ENCODE measurements around the gene PP2D1. TPM values are rescaled to one million over a fixed set of nuclear protein-coding genes. Genes with fewer than 3 reads are reported as not detected.
"Not testable (repeated sequence)": the region's sequence is repeated elsewhere in the genome, so short reads cannot be mapped to it uniquely, and the experiment has no call there.

PP2D1 gene
- total RNA-seq, 1 experiment from 2014 or later: not detected

- no peaks in the 10 kb centered on the region for H3K9me3 ChIP-seq (ENCODE audit: low read length)
- H3K27ac ChIP-seq (ENCODE audit: low read length): no peak overlapping the region
- no peak overlapping the region for H3K4me2 ChIP-seq (ENCODE audit: low read depth, low read length, poor library complexity, severe bottlenecking)
- peak overlapping the region; percentile 46 for H2AFZ ChIP-seq (ENCODE audit: low read length)
- no peaks in the 10 kb centered on the region for H3K27me3 ChIP-seq (ENCODE audit: low read length)
- no peak for DNase-seq
- H3K79me2 ChIP-seq (ENCODE audit: low read length): peaks cover 18% of the 10 kb centered on the region
- H3K9ac ChIP-seq (ENCODE audit: low read length): no peak overlapping the region
- H4K20me1 ChIP-seq (ENCODE audit: insufficient read depth, low read depth, low read length): peaks cover 10% of the 10 kb centered on the region; the same call in 1 of the 2 replicates
- H3K36me3 ChIP-seq (ENCODE audit: insufficient read depth, low read length): no peaks in the 10 kb centered on the region
- no peak overlapping the region for H3K4me3 ChIP-seq (ENCODE audit: low read length)
- peaks cover 29% of the 10 kb centered on the region for H3K4me1 ChIP-seq (ENCODE audit: low read length)
- no peaks in the 10 kb centered on the region for H3K9me2 ChIP-seq (replicated peaks; ENCODE audit: insufficient read depth, low read length)
Observed at GRCh38 chr3:20037255-20037996, 25.4 kb upstream of the PP2D1 start.

GRCh38 chr3:20035019-20035418 lies 23.0 kb upstream of the PP2D1 start:
- H3K36me3 ChIP-seq (ENCODE audit: insufficient read depth, low read length): no peaks in the 10 kb centered on the region
- H3K4me2 ChIP-seq (ENCODE audit: low read depth, low read length, poor library complexity, severe bottlenecking): no peak overlapping the region
- H3K4me1 ChIP-seq (ENCODE audit: low read length): peaks cover 15% of the 10 kb centered on the region
- no peaks in the 10 kb centered on the region for H4K20me1 ChIP-seq (ENCODE audit: insufficient read depth, low read depth, low read length)
- H3K27ac ChIP-seq (ENCODE audit: low read length): no peak overlapping the region
- no peaks in the 10 kb centered on the region for H3K9me3 ChIP-seq (ENCODE audit: low read length)
- no peak overlapping the region for H2AFZ ChIP-seq (ENCODE audit: low read length)
- H3K9ac ChIP-seq (ENCODE audit: low read length): no peak overlapping the region
- DNase-seq: no peak
- no peaks in the 10 kb centered on the region for H3K27me3 ChIP-seq (ENCODE audit: low read length)
- H3K4me3 ChIP-seq (ENCODE audit: low read length): no peak overlapping the region
- H3K9me2 ChIP-seq (replicated peaks; ENCODE audit: insufficient read depth, low read length): no peaks in the 10 kb centered on the region
- H3K79me2 ChIP-seq (ENCODE audit: low read length): no peaks in the 10 kb centered on the region

GRCh38 chr3:20031939-20032338 lies 19.9 kb upstream of the PP2D1 start:
- not testable (repeated sequence) for H3K9ac ChIP-seq (ENCODE audit: low read length); H3K4me1 ChIP-seq (ENCODE audit: low read length); H3K36me3 ChIP-seq (ENCODE audit: insufficient read depth, low read length); DNase-seq; H3K9me3 ChIP-seq (ENCODE audit: low read length); H3K9me2 ChIP-seq (replicated peaks; ENCODE audit: insufficient read depth, low read length); H3K27me3 ChIP-seq (ENCODE audit: low read length); H2AFZ ChIP-seq (ENCODE audit: low read length); H3K4me3 ChIP-seq (ENCODE audit: low read length); H3K79me2 ChIP-seq (ENCODE audit: low read length); H3K4me2 ChIP-seq (ENCODE audit: low read depth, low read length, poor library complexity, severe bottlenecking); H4K20me1 ChIP-seq (ENCODE audit: insufficient read depth, low read depth, low read length); H3K27ac ChIP-seq (ENCODE audit: low read length)

- H3K27me3 ChIP-seq (ENCODE audit: low read length): no peaks in the 10 kb centered on the region
- H3K27ac ChIP-seq (ENCODE audit: low read length): no peak overlapping the region
- H3K4me3 ChIP-seq (ENCODE audit: low read length): no peak overlapping the region
- no peak overlapping the region for H3K9ac ChIP-seq (ENCODE audit: low read length)
- H4K20me1 ChIP-seq (ENCODE audit: insufficient read depth, low read depth, low read length): no peaks in the 10 kb centered on the region
- no peak overlapping the region for H3K4me2 ChIP-seq (ENCODE audit: low read depth, low read length, poor library complexity, severe bottlenecking)
- H3K4me1 ChIP-seq (ENCODE audit: low read length): peaks cover 2% of the 10 kb centered on the region; the same call in 1 of the 2 replicates
- no peak for DNase-seq
- H3K9me3 ChIP-seq (ENCODE audit: low read length): no peaks in the 10 kb centered on the region
- H2AFZ ChIP-seq (ENCODE audit: low read length): no peak overlapping the region
- no peaks in the 10 kb centered on the region for H3K9me2 ChIP-seq (replicated peaks; ENCODE audit: insufficient read depth, low read length)
- H3K36me3 ChIP-seq (ENCODE audit: insufficient read depth, low read length): no peaks in the 10 kb centered on the region
- H3K79me2 ChIP-seq (ENCODE audit: low read length): no peaks in the 10 kb centered on the region
Observed at GRCh38 chr3:20028905-20029331, 16.9 kb upstream of the PP2D1 start.

- H3K36me3 ChIP-seq (ENCODE audit: insufficient read depth, low read length): no peaks in the 10 kb centered on the region
- H3K27ac ChIP-seq (ENCODE audit: low read length): no peak overlapping the region
- no peak overlapping the region for H3K4me3 ChIP-seq (ENCODE audit: low read length)
- no peak overlapping the region for H2AFZ ChIP-seq (ENCODE audit: low read length)
- no peak for DNase-seq
- H3K4me1 ChIP-seq (ENCODE audit: low read length): peaks cover 7% of the 10 kb centered on the region
- H3K9me3 ChIP-seq (ENCODE audit: low read length): no peaks in the 10 kb centered on the region
- no peaks in the 10 kb centered on the region for H3K9me2 ChIP-seq (replicated peaks; ENCODE audit: insufficient read depth, low read length)
- no peaks in the 10 kb centered on the region for H4K20me1 ChIP-seq (ENCODE audit: insufficient read depth, low read depth, low read length)
- H3K79me2 ChIP-seq (ENCODE audit: low read length): no peaks in the 10 kb centered on the region
- no peak overlapping the region for H3K4me2 ChIP-seq (ENCODE audit: low read depth, low read length, poor library complexity, severe bottlenecking)
- H3K9ac ChIP-seq (ENCODE audit: low read length): no peak overlapping the region
- H3K27me3 ChIP-seq (ENCODE audit: low read length): no peaks in the 10 kb centered on the region
Observed at GRCh38 chr3:20027136-20027535, 15.1 kb upstream of the PP2D1 start.

- peaks cover 7% of the 10 kb centered on the region for H3K4me1 ChIP-seq (ENCODE audit: low read length)
- peak overlapping the region; percentile 43; the same call in 1 of the 2 replicates for H2AFZ ChIP-seq (ENCODE audit: low read length)
- no peaks in the 10 kb centered on the region for H4K20me1 ChIP-seq (ENCODE audit: insufficient read depth, low read depth, low read length)
- no peak overlapping the region for H3K4me3 ChIP-seq (ENCODE audit: low read length)
- H3K9me2 ChIP-seq (replicated peaks; ENCODE audit: insufficient read depth, low read length): no peaks in the 10 kb centered on the region
- H3K27ac ChIP-seq (ENCODE audit: low read length): no peak overlapping the region
- no peaks in the 10 kb centered on the region for H3K27me3 ChIP-seq (ENCODE audit: low read length)
- no peaks in the 10 kb centered on the region for H3K36me3 ChIP-seq (ENCODE audit: insufficient read depth, low read length)
- H3K79me2 ChIP-seq (ENCODE audit: low read length): no peaks in the 10 kb centered on the region
- no peak overlapping the region for H3K4me2 ChIP-seq (ENCODE audit: low read depth, low read length, poor library complexity, severe bottlenecking)
- no peak for DNase-seq
- H3K9me3 ChIP-seq (ENCODE audit: low read length): no peaks in the 10 kb centered on the region
- no peak overlapping the region for H3K9ac ChIP-seq (ENCODE audit: low read length)
Observed at GRCh38 chr3:20023623-20024405, 11.8 kb upstream of the PP2D1 start.

GRCh38 chr3:20022954-20023622 lies 11.0 kb upstream of the PP2D1 start:
- Histone ChIP-seq H3K4me2 (ENCODE audit: low read depth, low read length, poor library complexity, severe bottlenecking) (no peak overlapping the region), H3K9ac (ENCODE audit: low read length) (no peak overlapping the region)

GRCh38 chr3:20016076-20016475 lies 4.0 kb upstream of the PP2D1 start:
- not testable (repeated sequence) for H3K4me2 ChIP-seq (ENCODE audit: low read depth, low read length, poor library complexity, severe bottlenecking); H3K9ac ChIP-seq (ENCODE audit: low read length); H2AFZ ChIP-seq (ENCODE audit: low read length); H3K9me2 ChIP-seq (replicated peaks; ENCODE audit: insufficient read depth, low read length); H3K9me3 ChIP-seq (ENCODE audit: low read length); DNase-seq; H3K27ac ChIP-seq (ENCODE audit: low read length); H3K4me1 ChIP-seq (ENCODE audit: low read length); H3K79me2 ChIP-seq (ENCODE audit: low read length); H3K4me3 ChIP-seq (ENCODE audit: low read length); H3K27me3 ChIP-seq (ENCODE audit: low read length); H4K20me1 ChIP-seq (ENCODE audit: insufficient read depth, low read depth, low read length); H3K36me3 ChIP-seq (ENCODE audit: insufficient read depth, low read length)

More at GRCh38 chr3:20022954-20023622, 11.0 kb upstream of the PP2D1 start:
- Histone ChIP-seq H4K20me1 (ENCODE audit: insufficient read depth, low read depth, low read length) (no peaks in the 10 kb centered on the region), H3K36me3 (ENCODE audit: insufficient read depth, low read length) (no peaks in the 10 kb centered on the region), H3K27ac (ENCODE audit: low read length) (no peak overlapping the region), H3K27me3 (ENCODE audit: low read length) (no peaks in the 10 kb centered on the region), H2AFZ (ENCODE audit: low read length) (peak overlapping the region; percentile 43; the same call in 1 of the 2 replicates), H3K4me1 (ENCODE audit: low read length) (peaks cover 7% of the 10 kb centered on the region), H3K9me2 (replicated peaks; ENCODE audit: insufficient read depth, low read length) (no peaks in the 10 kb centered on the region), H3K9me3 (ENCODE audit: low read length) (no peaks in the 10 kb centered on the region), H3K79me2 (ENCODE audit: low read length) (no peaks in the 10 kb centered on the region), H3K4me3 (ENCODE audit: low read length) (no peak overlapping the region)
- DNase-seq: no peak
